Inflammatory macrophage treated with lipopolysaccharide for 1 hour (primary cell): ENCODE data around the gene CX3CL1.

ENCODE experiments used
- DNase-seq, 2 donors: peaks; one replicate each; pipeline ENCODE4 v3.0.0-alpha.2; 2020 to 2022

Gene CX3CL1

DNA sequence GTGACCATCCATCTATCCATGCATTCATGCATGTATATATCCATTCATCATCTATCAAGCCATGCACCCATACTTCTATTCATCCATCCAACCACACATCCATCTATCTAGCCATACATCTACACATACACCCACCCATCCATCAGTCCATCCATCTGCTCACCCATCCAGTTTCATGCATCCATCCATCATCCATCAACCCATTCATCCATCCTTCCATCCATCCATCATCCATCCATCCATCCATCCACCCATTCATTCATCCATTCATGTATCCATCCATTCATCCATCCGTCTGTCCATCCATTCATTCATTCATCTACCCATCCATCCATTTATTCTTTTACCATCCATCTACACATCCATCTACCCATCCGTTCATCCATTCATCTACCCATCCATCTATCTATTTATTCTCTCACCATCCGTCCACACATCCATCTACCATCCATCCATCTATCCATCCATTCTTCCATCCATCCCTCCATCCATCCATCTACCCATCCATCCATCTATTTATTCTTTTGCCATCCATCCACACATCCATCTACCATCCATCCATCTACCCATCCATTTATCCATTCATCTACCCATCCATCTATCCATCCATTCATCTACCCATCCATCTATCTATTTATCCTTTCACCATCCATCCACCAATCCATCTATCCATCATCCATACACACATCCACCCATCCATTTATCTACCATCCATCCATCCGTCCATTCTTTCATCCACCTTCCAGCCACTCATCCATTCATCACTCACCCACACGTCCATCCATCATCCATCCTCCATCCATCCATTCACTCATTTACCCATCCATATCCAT, 35.4 kb downstream of the CX3CL1 start:
- no peak for DNase-seq

DNA sequence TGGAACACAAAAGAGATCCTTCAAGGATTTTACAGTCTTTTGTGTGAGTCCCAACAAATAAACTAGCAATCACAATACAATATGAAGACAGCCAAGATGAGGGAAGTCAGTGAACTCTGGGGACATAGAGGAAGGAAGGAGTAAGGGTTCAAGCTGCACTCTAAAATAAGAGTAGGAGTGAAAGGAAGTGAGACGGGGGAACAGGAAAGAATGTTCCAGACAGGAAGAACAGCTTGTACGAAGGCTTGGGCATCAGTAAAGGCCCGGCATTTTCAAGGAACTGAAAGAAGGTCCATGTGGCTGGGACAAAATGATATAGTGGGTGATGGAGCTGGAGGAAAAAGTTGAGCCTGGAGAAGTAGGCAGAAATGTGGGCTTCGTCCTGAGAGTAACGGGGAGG, 36.8 kb downstream of the CX3CL1 start:
- DNase-seq = peak in 1 of 2 donors; percentile 23

DNA sequence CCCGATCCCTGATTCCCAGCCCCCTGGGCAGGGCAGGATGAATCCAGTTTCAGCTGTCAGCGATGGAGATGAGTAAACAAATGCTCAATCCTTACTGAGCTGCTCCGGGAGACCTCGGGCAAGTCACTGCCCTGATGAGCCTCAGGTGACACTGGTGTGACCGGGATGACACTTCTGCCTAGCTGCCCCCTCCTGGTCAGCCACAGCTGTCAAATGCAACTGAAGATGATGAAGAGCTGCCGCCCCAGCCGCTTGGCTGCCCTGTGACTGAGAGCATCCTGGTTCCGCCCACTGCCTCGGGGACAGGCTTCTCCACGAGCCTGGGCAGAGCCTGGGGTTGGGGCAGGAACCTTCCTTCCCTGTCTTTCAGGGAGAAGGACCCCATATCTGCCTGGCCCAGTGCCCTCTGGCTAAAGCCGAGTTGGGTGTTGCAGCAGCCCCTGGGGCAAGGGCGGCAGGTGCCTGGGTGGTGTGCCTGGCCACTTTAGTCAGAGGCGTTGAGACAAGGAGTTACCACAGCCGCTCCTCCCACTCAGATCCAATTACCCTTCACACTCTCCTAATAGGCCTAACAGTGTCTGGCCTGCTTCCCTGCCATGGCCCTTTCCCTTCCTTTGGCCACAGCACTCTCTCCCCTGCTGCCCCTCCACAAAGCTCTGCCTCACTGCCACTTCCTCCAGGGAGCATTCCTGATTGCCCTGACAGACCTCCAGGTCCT, 37.7 kb downstream of the CX3CL1 start:
- DNase-seq = peak in 1 of 2 donors; percentile 55

DNA sequence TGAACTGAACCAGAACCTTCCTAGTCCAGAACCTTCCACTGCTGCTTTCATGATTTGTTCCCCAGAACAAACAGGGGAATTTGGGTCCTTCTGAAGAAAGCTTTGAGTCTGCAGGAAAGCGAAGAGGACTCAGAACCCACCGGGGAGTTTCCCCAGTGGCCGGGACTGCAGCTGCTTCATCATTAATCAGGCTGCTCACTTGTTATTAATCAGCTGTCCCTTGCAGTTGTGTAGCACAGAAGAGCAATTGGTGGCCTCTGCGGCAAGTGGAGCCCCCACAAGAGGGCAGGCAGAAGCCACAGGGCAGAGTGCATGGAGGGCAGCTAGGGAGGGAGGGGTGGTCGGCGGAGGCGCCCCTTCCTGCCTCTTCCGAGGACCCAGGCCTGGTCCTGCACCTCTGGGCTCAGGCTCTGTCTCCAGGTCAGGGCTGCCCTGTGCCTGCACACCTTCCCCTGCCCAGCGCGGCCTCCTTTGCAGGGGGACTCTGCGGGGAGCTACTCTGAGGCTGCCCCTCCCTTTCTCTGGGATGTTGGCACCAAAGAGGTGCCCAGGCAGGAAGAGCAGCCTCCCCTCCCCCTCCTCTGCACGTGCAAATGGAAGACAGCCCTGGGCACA, 39.2 kb downstream of the CX3CL1 start:
- no peak for DNase-seq

DNA sequence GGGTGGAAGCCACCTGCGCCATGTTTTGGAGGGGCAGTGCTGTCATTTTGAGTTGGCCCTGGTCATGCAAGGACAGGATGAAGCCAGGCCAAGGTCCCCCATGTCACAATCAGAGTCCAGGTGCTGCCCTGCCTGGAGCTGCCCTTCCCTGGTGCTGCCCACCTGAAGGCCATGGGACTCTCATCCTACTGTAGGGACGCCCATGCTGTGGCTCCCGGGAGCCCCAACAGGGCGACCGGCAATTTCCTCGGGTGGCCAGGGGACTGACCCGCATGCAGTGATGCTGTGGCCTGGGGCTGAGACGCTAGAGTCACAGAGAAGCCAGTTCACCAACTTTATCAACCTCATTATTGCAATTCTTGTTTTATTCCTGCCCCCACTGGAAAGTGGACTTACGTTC, 40.3 kb downstream of the CX3CL1 start:
- no peak for DNase-seq

DNA sequence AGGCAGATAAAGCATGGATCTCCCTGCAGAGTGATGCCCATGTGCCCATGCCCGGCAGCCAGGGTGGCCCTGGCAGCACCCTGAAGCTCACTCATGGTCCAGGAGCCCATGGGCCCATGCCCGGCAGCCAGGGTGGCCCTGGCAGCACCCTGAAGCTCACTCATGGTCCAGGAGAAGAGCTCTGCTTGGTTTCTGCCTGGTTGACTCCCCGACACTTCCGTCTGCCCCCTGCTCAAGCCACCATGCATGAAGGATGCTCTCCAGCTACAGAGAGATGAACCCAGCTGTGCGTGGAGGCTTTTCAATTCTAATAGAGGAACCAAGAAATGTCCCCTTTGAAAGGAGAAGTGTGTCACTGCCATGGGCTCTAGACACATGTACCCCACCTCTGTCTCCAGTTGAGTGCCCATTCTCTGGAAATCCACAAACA, 41.0 kb downstream of the CX3CL1 start:
- peak; percentile 23 to 25 for DNase-seq

DNA sequence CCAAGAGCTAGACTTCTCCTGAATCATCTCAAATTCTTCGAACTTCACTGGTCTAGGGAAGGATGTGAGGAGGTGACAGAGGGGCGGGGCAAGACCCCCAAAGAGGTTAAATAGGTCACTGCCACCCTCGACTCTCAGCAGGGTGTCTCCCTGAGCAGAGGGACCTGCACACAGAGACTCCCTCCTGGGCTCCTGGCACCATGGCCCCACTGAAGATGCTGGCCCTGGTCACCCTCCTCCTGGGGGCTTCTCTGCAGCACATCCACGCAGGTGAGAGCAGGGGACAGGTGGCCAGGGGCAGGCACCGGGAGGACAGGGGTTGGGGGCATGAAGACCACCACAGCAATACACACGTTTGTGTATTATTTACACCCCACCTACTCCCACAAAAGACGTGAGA, 41.4 kb downstream of the CX3CL1 start:
- DNase-seq = no peak

DNA sequence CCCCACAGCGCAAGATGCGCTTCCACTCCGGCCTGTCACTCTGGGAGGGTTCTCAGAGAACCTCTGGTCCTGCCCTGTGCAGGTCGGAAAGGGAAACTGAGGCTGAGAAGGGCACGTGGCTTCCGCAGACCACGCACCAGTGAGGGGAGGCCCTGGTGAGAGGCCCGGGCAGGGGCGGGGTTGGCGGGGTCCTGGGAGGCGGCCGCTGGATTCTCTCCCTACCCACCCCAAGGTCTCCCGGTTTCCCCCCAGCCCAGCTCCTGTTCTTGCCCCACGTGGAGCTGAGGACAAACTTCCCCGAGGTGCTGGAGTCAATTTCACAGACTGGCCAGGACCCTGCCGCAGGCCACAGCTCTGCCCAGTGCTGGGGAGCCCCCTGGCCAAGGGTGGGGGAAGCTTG, 43.8 kb downstream of the CX3CL1 start:
- DNase-seq = no peak

DNA sequence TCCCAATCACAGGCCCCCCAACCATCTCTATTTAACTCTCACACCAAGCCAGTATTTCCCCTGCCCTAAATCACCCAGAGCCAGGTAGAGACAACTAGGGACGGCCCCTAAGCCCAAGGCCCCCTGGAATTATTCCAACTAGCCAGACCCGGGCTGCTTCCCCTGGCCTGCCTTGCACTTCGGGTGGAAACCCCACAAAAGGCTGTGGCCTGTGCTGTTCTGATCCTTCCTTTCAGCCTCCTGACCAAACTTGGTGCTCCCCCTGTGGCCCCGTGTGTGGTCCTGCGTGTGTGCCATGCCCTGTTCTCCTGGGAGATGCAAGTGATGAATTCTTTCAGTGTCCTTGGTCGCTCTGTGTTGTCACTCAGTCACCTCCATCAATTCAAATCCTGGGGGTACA, 47.2 kb downstream of the CX3CL1 start:
- DNase-seq = no peak

DNA sequence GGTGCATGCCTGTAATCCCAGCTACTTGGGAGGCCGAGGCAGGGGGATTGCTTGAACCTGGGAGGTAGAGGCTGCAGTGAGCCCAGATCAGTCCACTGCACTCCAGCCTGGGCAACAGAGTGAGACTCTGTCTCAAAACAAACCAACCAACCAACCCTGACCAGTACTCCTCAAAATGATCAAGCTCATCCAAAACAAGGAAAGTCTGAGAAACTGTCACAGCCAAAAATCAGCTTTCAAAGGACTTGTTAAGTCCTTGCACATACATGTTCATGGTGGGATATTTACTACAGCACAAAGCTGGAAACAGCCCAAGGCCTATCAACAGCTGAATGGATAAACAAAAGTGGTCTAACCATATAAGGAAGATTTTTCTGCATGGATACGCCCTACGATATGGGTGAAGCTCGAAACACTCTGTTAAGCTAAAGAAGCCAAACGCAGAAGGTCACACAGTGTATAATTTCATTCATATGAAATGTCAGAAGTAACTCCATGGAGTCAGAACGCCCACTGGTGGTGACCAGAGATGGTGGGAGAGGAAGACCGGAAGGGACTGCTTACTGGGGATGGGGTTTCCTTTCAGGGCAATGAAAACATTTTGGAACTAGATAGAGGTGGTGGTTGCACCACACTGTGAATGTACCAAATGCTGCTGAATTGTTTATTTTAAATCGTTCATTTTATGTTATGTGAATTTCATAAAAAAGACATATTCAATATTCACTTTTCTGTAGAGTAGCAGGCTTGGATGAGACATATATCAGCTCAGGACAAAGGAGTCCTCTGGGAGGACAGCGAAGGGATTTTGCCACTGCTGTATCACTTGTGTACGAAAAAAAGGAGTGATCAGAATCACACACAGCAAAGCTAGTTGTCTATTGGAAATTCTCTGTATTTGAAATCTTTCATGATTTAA, 50.0 kb downstream of the CX3CL1 start:
- DNase-seq = peak; percentile 40 to 56

DNA sequence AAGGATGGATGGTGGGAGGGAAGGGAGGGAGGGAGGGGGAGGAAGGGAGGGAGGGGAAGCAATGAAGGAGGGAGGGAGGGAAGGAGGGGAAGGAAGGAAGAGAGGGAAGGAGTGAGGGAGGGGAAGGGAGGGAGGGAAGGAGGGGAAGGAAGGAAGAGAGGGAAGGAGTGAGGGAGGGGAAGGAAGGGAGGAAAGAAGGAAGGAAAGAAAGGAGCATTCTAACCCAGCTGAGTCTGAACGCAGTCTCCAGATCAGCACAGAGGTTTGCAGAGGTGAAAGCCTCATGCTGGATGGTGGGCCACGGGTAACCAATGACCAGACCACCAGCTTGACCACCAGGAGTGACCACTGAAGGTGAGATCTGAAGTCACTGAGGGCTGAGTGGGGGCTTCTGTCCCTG, 50.9 kb downstream of the CX3CL1 start:
- no peak for DNase-seq

DNA sequence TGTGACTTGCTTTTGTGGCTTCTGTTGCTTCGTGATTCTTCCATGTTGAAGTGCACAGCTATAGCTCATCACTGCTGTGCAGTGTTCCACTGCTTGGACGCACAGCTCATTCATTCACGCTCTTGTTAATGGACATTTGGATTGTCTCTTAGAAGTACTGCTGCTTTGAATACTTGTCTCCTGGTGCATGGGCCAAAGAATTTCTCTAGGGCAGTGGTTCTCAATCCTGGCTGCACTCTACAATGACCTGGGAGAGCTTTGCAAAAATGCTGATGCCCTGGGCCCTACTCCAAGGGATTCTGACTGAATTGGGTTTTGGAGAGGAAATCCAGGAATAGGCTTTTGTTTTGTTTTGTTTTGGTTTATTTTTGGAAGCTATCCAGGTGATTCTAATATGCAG, 52.3 kb downstream of the CX3CL1 start:
- DNase-seq = no peak

DNA sequence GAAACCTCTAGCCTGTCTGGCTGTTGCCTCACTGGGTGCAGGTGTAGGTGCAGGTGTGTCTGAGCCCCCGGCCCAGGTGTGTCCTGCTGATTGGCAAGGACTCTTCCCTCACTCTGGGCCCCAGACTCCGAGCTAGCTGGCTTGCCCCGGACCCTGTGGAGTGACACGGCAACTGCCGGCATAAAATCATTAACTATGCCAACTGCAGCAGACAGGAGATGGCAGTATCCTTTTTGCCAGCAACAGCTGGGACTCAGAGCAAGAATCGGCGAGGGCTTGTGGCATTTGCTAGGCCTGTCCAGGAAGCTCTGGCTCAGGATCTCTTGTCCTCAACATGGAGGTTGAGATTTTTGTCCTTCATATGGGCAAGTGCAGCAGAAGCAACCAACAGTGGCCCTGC, 54.1 kb downstream of the CX3CL1 start:
- DNase-seq = no peak

DNA sequence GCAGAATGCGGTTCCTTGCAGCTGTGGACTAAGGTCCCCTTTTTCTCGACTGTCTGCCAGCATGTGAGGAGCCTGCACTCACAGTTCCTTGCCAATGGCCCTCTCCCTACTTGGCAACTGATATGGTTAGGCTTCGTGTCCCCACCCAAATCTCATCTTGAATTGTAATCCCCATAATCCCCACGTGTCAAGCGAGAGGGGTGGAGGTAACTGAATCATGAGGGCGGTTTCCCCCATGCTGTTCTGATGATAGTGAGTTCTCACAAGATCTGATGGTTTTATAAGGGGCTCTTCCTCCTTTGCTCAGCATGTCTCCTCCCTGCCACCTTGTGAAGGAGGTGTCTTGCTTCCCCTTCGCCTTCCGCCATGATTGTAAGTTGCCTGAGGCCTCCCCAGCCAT, 55.0 kb downstream of the CX3CL1 start:
- DNase-seq = no peak

DNA sequence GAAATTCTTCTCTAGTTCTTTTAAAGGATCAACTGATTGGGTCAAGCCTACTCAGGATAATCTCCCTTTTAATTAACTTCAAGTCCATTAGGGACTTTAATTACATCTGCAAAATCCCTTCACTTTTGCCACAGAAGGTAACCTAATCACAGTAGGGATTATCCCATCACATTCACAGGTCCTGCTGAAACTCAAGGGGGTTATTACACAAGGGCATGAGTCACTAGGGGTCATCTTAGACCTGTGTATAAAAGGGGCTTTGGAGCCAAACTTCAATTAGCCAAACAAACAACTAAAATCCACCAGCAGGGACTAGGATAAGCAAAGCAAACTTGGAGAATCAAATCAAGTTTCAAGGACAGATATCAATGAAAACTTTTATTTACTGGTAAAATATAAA, 55.5 kb downstream of the CX3CL1 start:
- no peak for DNase-seq

DNA sequence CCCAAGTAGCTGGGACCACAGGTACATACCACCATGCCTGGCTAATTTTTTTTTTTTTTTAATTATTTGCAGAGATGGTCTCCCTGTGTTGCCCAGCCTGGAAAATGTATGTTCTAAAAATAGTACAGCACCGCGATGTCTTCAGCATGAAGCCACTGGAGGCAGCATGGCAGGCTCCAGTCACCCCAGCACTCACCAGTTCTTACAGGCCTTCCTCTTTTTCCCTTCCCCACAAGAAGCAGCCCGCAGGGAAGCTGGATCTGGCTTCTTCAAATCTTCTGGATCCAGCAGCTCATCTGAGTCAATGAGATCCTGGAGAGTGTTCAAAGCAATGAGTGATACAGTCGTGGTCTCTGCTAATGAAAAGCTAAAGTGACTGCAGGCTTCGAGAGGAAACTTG, 58.7 kb downstream of the CX3CL1 start:
- DNase-seq = peak in 1 of 2 donors; percentile 12

DNA sequence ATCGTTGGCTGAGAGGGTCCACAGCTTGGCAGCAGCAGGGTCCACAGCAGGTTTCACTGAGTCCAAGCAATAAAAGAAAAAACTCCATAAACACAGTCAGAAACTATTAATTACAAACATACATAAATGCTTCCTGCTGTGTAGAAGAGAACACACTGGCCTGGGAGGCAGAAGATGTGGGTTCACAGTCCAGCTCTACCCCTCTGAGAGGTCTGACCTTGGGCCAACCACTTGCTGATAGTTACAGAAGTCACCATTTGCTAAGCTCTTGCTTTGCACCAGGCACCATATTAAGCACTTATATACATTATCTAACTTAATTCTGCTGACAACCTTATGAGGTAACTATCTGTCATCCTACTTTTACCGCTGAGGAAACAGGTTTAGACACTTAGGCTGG, 60.2 kb downstream of the CX3CL1 start:
- no peak for DNase-seq

DNA sequence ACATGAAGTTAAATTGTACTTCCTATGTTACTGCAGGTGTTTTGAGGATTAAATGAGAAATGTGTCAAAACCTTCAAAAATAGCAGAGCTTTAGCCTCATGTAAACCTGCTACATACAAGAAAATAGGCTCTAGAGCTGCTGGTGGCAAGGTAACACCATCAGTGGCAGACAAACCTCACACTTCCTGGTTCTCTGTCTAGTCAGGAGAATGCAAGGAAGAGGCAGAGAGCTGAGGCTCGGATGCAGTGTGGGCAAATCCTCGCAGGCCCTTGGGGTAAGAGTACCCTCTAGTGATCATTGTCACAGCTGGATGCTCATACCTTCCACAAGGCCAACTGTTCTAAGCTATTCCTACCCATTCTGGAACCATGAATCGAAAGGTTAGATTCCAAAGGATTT, 60.7 kb downstream of the CX3CL1 start:
- DNase-seq = no peak

DNA sequence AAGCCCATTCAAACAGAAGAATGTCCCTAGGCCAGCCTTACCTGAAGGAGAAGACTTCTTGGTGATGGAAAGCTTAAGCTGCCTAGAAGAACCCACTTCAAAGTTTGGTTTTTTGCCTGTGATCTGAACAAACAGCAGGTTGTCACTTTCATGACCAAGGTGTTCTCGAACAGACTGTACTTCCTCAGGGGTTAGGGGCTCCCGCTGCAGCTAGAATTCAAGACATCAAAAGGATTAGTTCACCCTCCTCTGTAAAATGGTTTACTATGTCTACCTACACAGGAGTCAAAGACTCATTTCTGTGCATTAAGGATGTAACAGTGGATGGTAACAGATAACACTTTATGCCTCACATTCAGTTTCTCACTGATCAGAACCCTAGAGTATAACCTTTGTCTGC, 61.7 kb downstream of the CX3CL1 start:
- no peak for DNase-seq
